BJ (cell line): ENCODE data around the gene KBTBD13. TPM values are rescaled to one million over a fixed set of nuclear protein-coding genes. Genes with fewer than 3 reads are reported as not detected.

Source experiments
- CTCF ChIA-PET: fragments of 350-600 bp; formaldehyde crosslinking; extraction: SDS; loops from one replicate; lab custom pipeline; 2021; ENCODE audit warnings: antibody characterized with exemption, inconsistent platforms; lab: Yijun Ruan, JAX
- POLR2A ChIA-PET: fragments of 300-600 bp; sonication (Branson Sonifier 250); formaldehyde crosslinking; extraction: SDS; loops from one replicate; lab custom pipeline; 2021; ENCODE audit warnings: antibody characterized with exemption; lab: Charles Lee
- DNase-seq: peaks from one replicate; pipeline ENCODE4 v3.0.0-alpha.2; 2011; ENCODE audit warnings: low read depth
- H3K27me3 ChIP-seq: 2 replicates; pipeline ENCODE4 v1.6.0; 2011; ENCODE audit warnings: low read length; ENCODE audit not compliant: control insufficient read depth, insufficient read depth
- H3K36me3 ChIP-seq: 2 replicates; pipeline ENCODE4 v1.5.1; 2011; ENCODE audit warnings: low read length; ENCODE audit not compliant: control insufficient read depth, insufficient read depth
- H3K4me3 ChIP-seq: 2 replicates; pipeline ENCODE4 v1.5.1; 2011; ENCODE audit warnings: low read depth, mild to moderate bottlenecking, control low read depth, low read length
- polyA plus RNA-seq: library from polyadenylated mRNA; depleted of rRNA; stranded (reverse); fragments of >200 nt; gene quantifications from 2 replicates; pipeline ENCODE4 v1.2.3, GENCODE V29; 2011; rRNA removed
- small RNA-seq: library from RNA; depleted of rRNA; stranded (forward); fragments of <200 nt; gene quantifications from one replicate; pipeline ENCODE3, GENCODE V24; 2012; ENCODE audit warnings: low replicate concordance, low read depth; ENCODE audit not compliant: insufficient read length
- TF ChIP-seq, protein P1 (sequence below): IDR thresholded peaks from 2 replicates; pipeline ENCODE4 v1.5.1; 2011; ENCODE audit warnings: low read depth, mild to moderate bottlenecking, control low read depth, inconsistent platforms, low read length, moderate library complexity; ENCODE audit not compliant: insufficient read depth

The KBTBD13 gene
- polyA plus RNA-seq, 1 experiment: not detected

DNA sequence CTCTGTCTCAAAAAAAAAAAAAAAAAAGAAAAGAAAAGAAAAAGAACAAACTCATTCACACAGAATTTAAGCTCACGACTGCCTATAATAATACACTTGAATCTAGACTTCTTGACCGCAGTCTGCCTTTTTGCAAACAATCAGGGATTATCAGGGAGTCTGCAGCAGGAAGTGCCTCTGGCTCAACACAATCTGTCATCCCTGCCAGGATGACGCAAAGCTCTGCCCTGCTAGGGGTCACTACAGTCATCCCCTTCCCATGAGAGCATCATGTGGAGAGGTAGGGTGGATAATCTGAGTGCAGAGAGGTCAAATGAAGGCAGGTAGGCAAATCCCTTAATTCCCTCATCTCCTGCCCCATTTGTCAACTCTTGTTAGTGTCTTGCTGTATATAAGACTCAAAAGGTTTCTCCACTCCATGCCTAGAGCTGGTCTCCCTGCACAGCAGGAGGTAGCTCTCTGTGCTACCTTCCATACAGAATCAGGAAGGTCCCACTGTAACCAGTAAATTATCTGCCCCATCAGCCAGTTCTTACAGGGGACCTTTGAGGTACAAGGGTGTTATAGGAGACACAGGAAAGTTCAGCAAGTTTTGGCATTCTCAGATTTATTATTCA is 34.2 kb downstream of the KBTBD13 start:
- Histone ChIP-seq H3K36me3 (peaks cover 5% of the 10 kb centered on the region), H3K4me3 (no peak overlapping the region), H3K27me3 (no peaks in the 10 kb centered on the region)
- no peak for DNase-seq
- ChIA-PET CTCF (interaction anchor here (1.3 to 3.4 kb wide), 2 partner anchors 10 kb away, joined by 3 to 18 read pairs; no protein-coding TSS in a partner anchor), POLR2A (no interaction called here)
- TF ChIP-seq, protein P1, sequence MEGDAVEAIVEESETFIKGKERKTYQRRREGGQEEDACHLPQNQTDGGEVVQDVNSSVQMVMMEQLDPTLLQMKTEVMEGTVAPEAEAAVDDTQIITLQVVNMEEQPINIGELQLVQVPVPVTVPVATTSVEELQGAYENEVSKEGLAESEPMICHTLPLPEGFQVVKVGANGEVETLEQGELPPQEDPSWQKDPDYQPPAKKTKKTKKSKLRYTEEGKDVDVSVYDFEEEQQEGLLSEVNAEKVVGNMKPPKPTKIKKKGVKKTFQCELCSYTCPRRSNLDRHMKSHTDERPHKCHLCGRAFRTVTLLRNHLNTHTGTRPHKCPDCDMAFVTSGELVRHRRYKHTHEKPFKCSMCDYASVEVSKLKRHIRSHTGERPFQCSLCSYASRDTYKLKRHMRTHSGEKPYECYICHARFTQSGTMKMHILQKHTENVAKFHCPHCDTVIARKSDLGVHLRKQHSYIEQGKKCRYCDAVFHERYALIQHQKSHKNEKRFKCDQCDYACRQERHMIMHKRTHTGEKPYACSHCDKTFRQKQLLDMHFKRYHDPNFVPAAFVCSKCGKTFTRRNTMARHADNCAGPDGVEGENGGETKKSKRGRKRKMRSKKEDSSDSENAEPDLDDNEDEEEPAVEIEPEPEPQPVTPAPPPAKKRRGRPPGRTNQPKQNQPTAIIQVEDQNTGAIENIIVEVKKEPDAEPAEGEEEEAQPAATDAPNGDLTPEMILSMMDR: no peak

DNA sequence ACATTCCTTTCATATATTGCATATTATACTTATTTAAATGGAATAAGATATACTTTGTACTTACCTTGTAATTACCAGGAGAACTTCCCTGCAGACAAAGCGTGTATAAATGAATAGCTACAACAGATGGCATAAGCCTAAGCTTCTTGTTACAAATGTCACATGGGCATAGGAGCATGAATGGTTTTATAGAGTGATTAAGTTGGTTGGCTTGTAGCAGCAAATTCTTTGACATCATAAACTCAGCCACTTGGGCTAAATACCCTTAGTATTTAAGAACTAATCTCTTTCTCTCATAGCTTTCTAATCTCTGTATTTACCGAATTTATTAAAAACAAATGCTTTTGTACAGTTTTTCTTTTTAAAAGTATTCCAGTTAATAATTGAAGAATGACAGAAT is 38.5 kb downstream of the KBTBD13 start, which contains the start of gene UBAP1L:
Gene UBAP1L (minus strand): TSS at position 115 of the 400 bp plus-strand sequence. CDS start 8,985 bp downstream, outside the sequence.
- ChIA-PET CTCF (interaction anchor here (0.6 to 2.8 kb wide), 3 partner anchors 14 to 642 kb away, joined by 3 to 14 read pairs (median 3); no protein-coding TSS in a partner anchor), POLR2A (no interaction called here)
- no peak for DNase-seq
- TF ChIP-seq, protein P1: no peak
- Histone ChIP-seq H3K27me3 (no peaks in the 10 kb centered on the region), H3K36me3 (peaks cover 10% of the 10 kb centered on the region), H3K4me3 (no peak within 1 kb of the TSS)

DNA sequence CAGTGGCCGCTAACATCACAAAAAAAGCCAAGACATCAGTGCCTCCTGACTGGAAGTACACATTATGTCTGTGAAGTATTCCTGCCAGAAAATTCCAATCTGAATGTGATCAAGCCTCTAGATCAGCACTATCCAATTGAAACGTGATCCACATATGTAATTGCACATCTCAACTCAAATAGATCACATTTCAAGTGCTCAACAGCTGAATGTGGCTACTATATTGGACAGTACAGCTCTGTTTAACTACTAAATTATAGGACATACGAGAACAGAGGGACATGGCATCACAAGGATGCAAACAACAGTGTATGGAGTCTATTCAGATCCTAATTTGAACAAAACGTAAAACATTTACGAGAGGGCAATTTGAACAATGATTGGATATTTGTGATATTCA is 39.0 kb downstream of the KBTBD13 start:
- POLR2A ChIA-PET: interaction anchor here (0.6 kb wide), 1 partner anchor 152 kb away, joined by 3 read pairs; no protein-coding TSS in a partner anchor
- H3K36me3 ChIP-seq: peaks cover 10% of the 10 kb centered on the region

More for the DNA sequence above, 39.0 kb downstream of the KBTBD13 start:
- H3K27me3 ChIP-seq: no peaks in the 10 kb centered on the region
- CTCF ChIA-PET: interaction anchor here (1.7 to 2.8 kb wide), 2 partner anchors 15 to 37 kb away, joined by 3 to 14 read pairs; no protein-coding TSS in a partner anchor
- TF ChIP-seq, protein P1: no peak
- H3K4me3 ChIP-seq: no peak overlapping the region
- DNase-seq: no peak

Small RNA genes within 50 kb of the gene (small RNA-seq; reads per million reads assigned to genes)
- not detected for gene AC013553.1

Other genes with a start within 250 kb of the KBTBD13 start
- 24.7 and 33.6 TPM in 2 replicates for gene PLEKHO2, start 234.8 kb upstream of the KBTBD13 start, polyA plus RNA-seq
- 2.9 and 4.9 TPM in 2 replicates for gene ANKDD1A, start 164.8 kb upstream of the KBTBD13 start, polyA plus RNA-seq
- gene SPG21, start 86.8 kb upstream of the KBTBD13 start, polyA plus RNA-seq: 54.7 and 59.9 TPM in 2 replicates
- 6.4 and 9.6 TPM in 2 replicates for gene MTFMT, start 47.1 kb upstream of the KBTBD13 start, polyA plus RNA-seq
- not detected in 2 replicates for gene SLC51B, start 31.4 kb upstream of the KBTBD13 start, polyA plus RNA-seq
- 0.12 and 0.16 TPM in 2 replicates for gene RASL12, start 8.8 kb upstream of the KBTBD13 start, polyA plus RNA-seq
- 0.72 and 1.0 TPM in 2 replicates for gene UBAP1L, start 38.5 kb downstream of the KBTBD13 start, polyA plus RNA-seq
- gene PDCD7, start 57.1 kb downstream of the KBTBD13 start, polyA plus RNA-seq: 11.8 and 12.0 TPM in 2 replicates
- gene CLPX, start 108.6 kb downstream of the KBTBD13 start, polyA plus RNA-seq: 13.3 and 29.7 TPM in 2 replicates
- 0.07 and 0.09 TPM in 2 replicates for gene CILP, start 134.7 kb downstream of the KBTBD13 start, polyA plus RNA-seq
- gene PARP16, start 210.1 kb downstream of the KBTBD13 start, polyA plus RNA-seq: 5.1 and 5.2 TPM in 2 replicates
- gene RNU5A-1, start 219.3 kb downstream of the KBTBD13 start, polyA plus RNA-seq: not detected in 2 replicates
- not detected in 2 replicates for gene RNU5B-1, start 227.9 kb downstream of the KBTBD13 start, polyA plus RNA-seq